K562 (cell line): Measurements from ENCODE around the gene AGPAT1. TPM values are rescaled to one million over a fixed set of nuclear protein-coding genes. Genes with fewer than 3 reads are reported as not detected.

Experiments
- ARNT ChIP-seq, 2 experiments: fragments of 450-650 bp; IDR thresholded peaks; 2 replicates each; pipeline ENCODE4 v1.6.1; 2016; ENCODE audit warnings: mild to moderate bottlenecking in 1 of 2
- BCOR ChIP-seq: fragments of 450-650 bp; IDR thresholded peaks from 2 replicates; pipeline ENCODE4 v1.6.1; 2016
- LCOR ChIP-seq: sonication (generic); formaldehyde crosslinking; IDR thresholded peaks from 2 replicates; pipeline ENCODE4 v1.8.0; 2022; ENCODE audit warnings: mild to moderate bottlenecking, missing genetic modification reagents
- MBD2 ChIP-seq: sonication (generic); IDR thresholded peaks from 2 replicates; pipeline ENCODE4 v1.6.1; 2016; ENCODE audit warnings: low read depth, borderline replicate concordance
- MEIS2 ChIP-seq: fragments of 450-650 bp; IDR thresholded peaks from 2 replicates; pipeline ENCODE4 v1.6.1; 2014; ENCODE audit warnings: mild to moderate bottlenecking; ENCODE audit not compliant: partially characterized antibody
- NRF1 ChIP-seq, 2 experiments: fragments of 450-650 bp; IDR thresholded peaks in 1 of 2; conservative IDR thresholded peaks in 1 of 2; 2 replicates each; pipeline ENCODE4 v1.6.1; 2014; ENCODE audit warnings: mild to moderate bottlenecking in 2 of 2
- RBBP5 ChIP-seq: fragments of 200-600 bp; sonication (generic); IDR thresholded peaks from 2 replicates; pipeline ENCODE4 v1.6.1; 2012; ENCODE audit warnings: borderline replicate concordance, mild to moderate bottlenecking, low read length, control low read depth, inconsistent platforms; ENCODE audit not compliant: insufficient read depth, poor library complexity, severe bottlenecking
- TCFL5 ChIP-seq: fragments of 250-450 bp; sonication (Bioruptor Pico); conservative IDR thresholded peaks from 2 replicates; pipeline ENCODE4 v1.6.1; 2021; ENCODE audit warnings: mild to moderate bottlenecking, moderate library complexity, matching md5 sums
- ZNF354B ChIP-seq: fragments of 250-450 bp; sonication (Bioruptor Pico); IDR thresholded peaks from 2 replicates; pipeline ENCODE4 v1.4.0; 2020
- ZNF41 ChIP-seq: fragments of 250-450 bp; sonication (Bioruptor Pico); conservative IDR thresholded peaks from 2 replicates; pipeline ENCODE4 v1.4.0; 2020; ENCODE audit warnings: mild to moderate bottlenecking
- ZNF444 ChIP-seq: fragments of 250-450 bp; sonication (Bioruptor Pico); IDR thresholded peaks from 2 replicates; pipeline ENCODE4 v1.4.0; 2020; ENCODE audit warnings: mild to moderate bottlenecking, moderate library complexity
- ZNF668 ChIP-seq: fragments of 250-450 bp; sonication (Bioruptor Pico); IDR thresholded peaks from 2 replicates; pipeline ENCODE4 v1.8.0; 2022; ENCODE audit warnings: mild to moderate bottlenecking, inconsistent platforms
- polyA plus RNA-seq, 8 experiments: library from polyadenylated mRNA; depleted of rRNA in 4 of 8; stranded (reverse) in 5 of 8; unstranded in 3 of 8; fragments of >200 nt; fragmentation: Nextera tagmentation in 2 of 8; fragmentation: Illumina TruSeq in 1 of 8; extraction: Ambion mirVana in 2 of 8; extraction: Trizol in 1 of 8; gene quantifications; 2 replicates each; pipeline versions ENCODE4 v1.2.1 to v1.2.3, GENCODE V29; 2011 to 2014; ENCODE audit warnings: inconsistent platforms in 1 of 8, missing spikeins in 1 of 8
- total RNA-seq, 7 experiments: library from RNA; depleted of rRNA in 6 of 7; stranded (reverse); fragments of >200 nt in 6 of 7; fragmentation: Illumina TruSeq in 2 of 7; extraction: Trizol in 2 of 7; gene quantifications; 2 replicates each; pipeline versions ENCODE4 v1.2.1 to v1.2.3, GENCODE V29; 2011 to 2021; ENCODE audit warnings: low replicate concordance in 1 of 7
- TF ChIP-seq, protein P1 (sequence below): fragments of 450-650 bp; IDR thresholded peaks from 2 replicates; pipeline ENCODE4 v1.6.1; 2017; ENCODE audit warnings: antibody characterized with exemption, mild to moderate bottlenecking
- TF ChIP-seq, protein P2 (sequence below): fragments of 250-450 bp; sonication (Bioruptor Pico); IDR thresholded peaks from 2 replicates; pipeline ENCODE4 v1.8.0; 2022; ENCODE audit warnings: moderate library complexity, mild to moderate bottlenecking, inconsistent platforms
- TF ChIP-seq, protein P3 (sequence below): sonication (generic); formaldehyde crosslinking; IDR thresholded peaks from 2 replicates; pipeline ENCODE4 v1.9.0; 2022; ENCODE audit warnings: mild to moderate bottlenecking, missing genetic modification reagents
- TF ChIP-seq, protein P4 (sequence below): fragments of 450-650 bp; IDR thresholded peaks from 2 replicates; pipeline ENCODE4 v1.6.1; 2016; ENCODE audit warnings: antibody characterized with exemption
- TF ChIP-seq, protein P5 (sequence below), 2 experiments: fragments of 150-350 bp in 1 of 2; IDR thresholded peaks; 2 replicates each; pipeline ENCODE4 v1.6.1; 2012 to 2016; ENCODE audit warnings: low read depth in 2 of 2, low read length in 2 of 2, mild to moderate bottlenecking in 1 of 2, moderate library complexity in 1 of 2

Gene AGPAT1
- total and polyA plus RNA-seq, 9 of the 15 experiments (the other 6 are each of a cell fraction or from before 2014, with no cell fraction given) = 37.9 to 176 (median 69.4) TPM

DNA sequence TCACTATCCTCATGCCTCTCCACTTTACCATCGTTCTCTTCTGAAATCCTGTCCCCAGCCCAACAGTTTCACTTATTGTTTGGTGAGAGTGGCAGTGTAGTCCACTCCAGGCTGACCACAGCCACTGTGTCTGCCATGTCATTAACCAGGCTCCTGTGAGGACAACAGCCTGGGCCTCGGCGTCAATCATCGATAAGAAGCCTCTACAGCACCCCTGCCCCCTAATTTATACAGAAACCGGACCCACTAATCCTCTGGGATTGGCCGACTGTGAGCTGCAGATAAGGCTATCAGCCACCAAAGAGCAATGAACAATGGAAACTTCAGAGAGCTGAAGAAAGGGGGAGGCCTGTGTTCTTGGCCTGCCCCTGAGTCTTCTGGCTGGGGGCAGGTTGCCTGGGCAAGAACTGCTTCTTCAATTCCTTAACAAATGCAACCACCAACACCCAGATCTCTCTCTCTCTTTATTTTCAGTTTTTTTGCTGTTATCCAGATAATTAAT is 8.1 kb downstream of the AGPAT1 start (continued):
- TF ChIP-seq, protein P1, sequence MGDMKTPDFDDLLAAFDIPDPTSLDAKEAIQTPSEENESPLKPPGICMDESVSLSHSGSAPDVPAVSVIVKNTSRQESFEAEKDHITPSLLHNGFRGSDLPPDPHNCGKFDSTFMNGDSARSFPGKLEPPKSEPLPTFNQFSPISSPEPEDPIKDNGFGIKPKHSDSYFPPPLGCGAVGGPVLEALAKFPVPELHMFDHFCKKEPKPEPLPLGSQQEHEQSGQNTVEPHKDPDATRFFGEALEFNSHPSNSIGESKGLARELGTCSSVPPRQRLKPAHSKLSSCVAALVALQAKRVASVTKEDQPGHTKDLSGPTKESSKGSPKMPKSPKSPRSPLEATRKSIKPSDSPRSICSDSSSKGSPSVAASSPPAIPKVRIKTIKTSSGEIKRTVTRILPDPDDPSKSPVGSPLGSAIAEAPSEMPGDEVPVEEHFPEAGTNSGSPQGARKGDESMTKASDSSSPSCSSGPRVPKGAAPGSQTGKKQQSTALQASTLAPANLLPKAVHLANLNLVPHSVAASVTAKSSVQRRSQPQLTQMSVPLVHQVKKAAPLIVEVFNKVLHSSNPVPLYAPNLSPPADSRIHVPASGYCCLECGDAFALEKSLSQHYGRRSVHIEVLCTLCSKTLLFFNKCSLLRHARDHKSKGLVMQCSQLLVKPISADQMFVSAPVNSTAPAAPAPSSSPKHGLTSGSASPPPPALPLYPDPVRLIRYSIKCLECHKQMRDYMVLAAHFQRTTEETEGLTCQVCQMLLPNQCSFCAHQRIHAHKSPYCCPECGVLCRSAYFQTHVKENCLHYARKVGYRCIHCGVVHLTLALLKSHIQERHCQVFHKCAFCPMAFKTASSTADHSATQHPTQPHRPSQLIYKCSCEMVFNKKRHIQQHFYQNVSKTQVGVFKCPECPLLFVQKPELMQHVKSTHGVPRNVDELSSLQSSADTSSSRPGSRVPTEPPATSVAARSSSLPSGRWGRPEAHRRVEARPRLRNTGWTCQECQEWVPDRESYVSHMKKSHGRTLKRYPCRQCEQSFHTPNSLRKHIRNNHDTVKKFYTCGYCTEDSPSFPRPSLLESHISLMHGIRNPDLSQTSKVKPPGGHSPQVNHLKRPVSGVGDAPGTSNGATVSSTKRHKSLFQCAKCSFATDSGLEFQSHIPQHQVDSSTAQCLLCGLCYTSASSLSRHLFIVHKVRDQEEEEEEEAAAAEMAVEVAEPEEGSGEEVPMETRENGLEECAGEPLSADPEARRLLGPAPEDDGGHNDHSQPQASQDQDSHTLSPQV = peak; percentile 96
- peak; percentile 96 for TF ChIP-seq MEIS2
- peak; percentile 34 to 35; a peak in 2 of 4 replicates for TF ChIP-seq NRF1 (conservative IDR thresholded peaks at IDR 0.05 in 1 of 2, IDR thresholded peaks at IDR 0.05 in 1 of 2)
- peak; percentile 33; the same call in 1 of the 2 replicates for TF ChIP-seq ZNF354B (CRISPR knock-in tag)
- TF ChIP-seq LCOR (CRISPR knock-in tag) = 0 out of 2 replicates have a peak, but pooled peaks have one; percentile 10
- peak; percentile 67; the same call in 1 of the 2 replicates for TF ChIP-seq BCOR
- TF ChIP-seq, protein P2, sequence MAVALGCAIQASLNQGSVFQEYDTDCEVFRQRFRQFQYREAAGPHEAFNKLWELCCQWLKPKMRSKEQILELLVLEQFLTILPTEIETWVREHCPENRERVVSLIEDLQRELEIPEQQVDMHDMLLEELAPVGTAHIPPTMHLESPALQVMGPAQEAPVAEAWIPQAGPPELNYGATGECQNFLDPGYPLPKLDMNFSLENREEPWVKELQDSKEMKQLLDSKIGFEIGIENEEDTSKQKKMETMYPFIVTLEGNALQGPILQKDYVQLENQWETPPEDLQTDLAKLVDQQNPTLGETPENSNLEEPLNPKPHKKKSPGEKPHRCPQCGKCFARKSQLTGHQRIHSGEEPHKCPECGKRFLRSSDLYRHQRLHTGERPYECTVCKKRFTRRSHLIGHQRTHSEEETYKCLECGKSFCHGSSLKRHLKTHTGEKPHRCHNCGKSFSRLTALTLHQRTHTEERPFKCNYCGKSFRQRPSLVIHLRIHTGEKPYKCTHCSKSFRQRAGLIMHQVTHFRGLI = peak; percentile 77; the same call in 1 of the 2 replicates
- TF ChIP-seq, protein P3, sequence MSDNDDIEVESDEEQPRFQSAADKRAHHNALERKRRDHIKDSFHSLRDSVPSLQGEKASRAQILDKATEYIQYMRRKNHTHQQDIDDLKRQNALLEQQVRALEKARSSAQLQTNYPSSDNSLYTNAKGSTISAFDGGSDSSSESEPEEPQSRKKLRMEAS = 0 out of 2 replicates have a peak, but pooled peaks have one; percentile 11
- TF ChIP-seq ZNF668 (CRISPR knock-in tag) = 0 out of 2 replicates have a peak, but pooled peaks have one; percentile 18
- peak; percentile 21 for TF ChIP-seq RBBP5
- no peak for TF ChIP-seq TCFL5 (CRISPR knock-in tag)
- TF ChIP-seq, protein P4, sequence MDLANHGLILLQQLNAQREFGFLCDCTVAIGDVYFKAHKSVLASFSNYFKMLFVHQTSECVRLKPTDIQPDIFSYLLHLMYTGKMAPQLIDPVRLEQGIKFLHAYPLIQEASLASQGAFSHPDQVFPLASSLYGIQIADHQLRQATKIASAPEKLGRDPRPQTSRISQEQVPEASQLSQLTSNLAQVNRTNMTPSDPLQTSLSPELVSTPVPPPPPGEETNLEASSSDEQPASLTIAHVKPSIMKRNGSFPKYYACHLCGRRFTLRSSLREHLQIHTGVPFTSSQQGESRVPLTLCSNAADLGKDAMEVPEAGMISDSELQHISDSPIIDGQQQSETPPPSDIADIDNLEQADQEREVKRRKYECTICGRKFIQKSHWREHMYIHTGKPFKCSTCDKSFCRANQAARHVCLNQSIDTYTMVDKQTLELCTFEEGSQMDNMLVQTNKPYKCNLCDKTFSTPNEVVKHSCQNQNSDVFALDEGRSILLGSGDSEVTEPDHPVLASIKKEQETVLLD = peak; percentile 79
- TF ChIP-seq MBD2 = peak; percentile 78
- 0 out of 2 replicates have a peak, but pooled peaks have one; percentile 57 for TF ChIP-seq ZNF444 (CRISPR knock-in tag)
- TF ChIP-seq ARNT (IDR thresholded peaks at IDR 0.05) = peak; percentile 91 to 94; a peak in 3 of 4 replicates
- TF ChIP-seq ZNF41 (CRISPR knock-in tag) = peak; percentile 74
- TF ChIP-seq, protein P5, sequence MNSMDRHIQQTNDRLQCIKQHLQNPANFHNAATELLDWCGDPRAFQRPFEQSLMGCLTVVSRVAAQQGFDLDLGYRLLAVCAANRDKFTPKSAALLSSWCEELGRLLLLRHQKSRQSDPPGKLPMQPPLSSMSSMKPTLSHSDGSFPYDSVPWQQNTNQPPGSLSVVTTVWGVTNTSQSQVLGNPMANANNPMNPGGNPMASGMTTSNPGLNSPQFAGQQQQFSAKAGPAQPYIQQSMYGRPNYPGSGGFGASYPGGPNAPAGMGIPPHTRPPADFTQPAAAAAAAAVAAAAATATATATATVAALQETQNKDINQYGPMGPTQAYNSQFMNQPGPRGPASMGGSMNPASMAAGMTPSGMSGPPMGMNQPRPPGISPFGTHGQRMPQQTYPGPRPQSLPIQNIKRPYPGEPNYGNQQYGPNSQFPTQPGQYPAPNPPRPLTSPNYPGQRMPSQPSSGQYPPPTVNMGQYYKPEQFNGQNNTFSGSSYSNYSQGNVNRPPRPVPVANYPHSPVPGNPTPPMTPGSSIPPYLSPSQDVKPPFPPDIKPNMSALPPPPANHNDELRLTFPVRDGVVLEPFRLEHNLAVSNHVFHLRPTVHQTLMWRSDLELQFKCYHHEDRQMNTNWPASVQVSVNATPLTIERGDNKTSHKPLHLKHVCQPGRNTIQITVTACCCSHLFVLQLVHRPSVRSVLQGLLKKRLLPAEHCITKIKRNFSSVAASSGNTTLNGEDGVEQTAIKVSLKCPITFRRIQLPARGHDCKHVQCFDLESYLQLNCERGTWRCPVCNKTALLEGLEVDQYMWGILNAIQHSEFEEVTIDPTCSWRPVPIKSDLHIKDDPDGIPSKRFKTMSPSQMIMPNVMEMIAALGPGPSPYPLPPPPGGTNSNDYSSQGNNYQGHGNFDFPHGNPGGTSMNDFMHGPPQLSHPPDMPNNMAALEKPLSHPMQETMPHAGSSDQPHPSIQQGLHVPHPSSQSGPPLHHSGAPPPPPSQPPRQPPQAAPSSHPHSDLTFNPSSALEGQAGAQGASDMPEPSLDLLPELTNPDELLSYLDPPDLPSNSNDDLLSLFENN (IDR thresholded peaks at IDR 0.05; ENCODE audit: low read depth in 2 of 2, low read length in 2 of 2) = peak in 1 of 2 experiments; percentile 93; a peak in 2 of 4 replicates
